A172 (cell line): ENCODE data around the gene SNX24. TPM values are rescaled to one million over a fixed set of nuclear protein-coding genes. Genes with fewer than 3 reads are reported as not detected.
"Not testable (repeated sequence)": the region's sequence is repeated elsewhere in the genome, so short reads cannot be mapped to it uniquely, and the experiment has no call there.

ENCODE experiments used
- DNase-seq: peaks from one replicate; pipeline ENCODE4 v3.0.0-alpha.2; 2015; ENCODE audit warnings: low spot score
- total RNA-seq: library from RNA; depleted of rRNA; stranded (reverse); fragments of >200 nt; shearing (Covaris generic); gene quantifications from 2 replicates; pipeline ENCODE4 v1.2.3, GENCODE V29; 2014

Gene SNX24
- total RNA-seq, 1 experiment from 2014 or later = 26.2 TPM

- no peak for DNase-seq
Measured at GRCh38 chr5:122967085-122967484, 121.7 kb downstream of the SNX24 start.

GRCh38 chr5:122967625-122968024 lies 122.2 kb downstream of the SNX24 start:
- DNase-seq = no peak

DNA sequence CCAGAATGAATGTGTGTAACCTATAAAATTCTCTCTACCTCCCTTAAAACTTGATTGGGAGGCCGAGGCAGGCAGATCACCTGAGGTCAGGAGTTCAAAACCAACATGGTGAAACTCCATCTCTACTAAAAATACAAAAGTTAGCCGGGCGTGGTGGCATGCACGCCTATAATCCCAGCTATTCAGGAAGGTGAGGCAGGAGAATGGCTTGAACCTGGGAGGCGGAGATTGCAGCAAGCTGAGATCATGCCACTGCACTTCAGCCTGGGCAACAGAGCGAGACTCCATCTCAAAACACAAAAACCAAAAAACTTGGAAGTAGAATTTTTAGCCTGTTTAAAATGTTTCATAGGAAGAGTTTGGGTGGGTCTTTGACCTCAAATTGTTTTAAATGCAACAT lies 122.6 kb downstream of the SNX24 start:
- DNase-seq = not testable (repeated sequence)

DNA sequence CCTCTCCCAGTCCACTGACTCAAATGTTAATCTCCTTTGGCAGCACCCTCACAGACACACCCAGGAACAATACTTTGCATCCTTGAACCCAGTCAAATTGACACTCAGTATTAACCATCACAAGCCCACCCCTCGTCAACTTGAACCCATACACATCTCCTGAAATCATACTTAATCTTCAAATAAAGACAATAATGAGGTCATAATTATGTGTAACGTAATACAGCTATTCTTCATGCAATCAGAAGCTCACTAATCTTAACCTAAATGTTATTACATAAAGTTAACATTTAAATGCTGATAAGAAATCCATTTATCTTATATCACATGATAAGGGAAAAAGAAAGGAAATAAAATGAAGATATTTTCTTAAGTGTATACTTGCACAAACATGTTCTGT lies 125.9 kb downstream of the SNX24 start:
- DNase-seq = no peak

- peak; percentile 41 for DNase-seq
Measured at GRCh38 chr5:122972877-122973276, 127.5 kb downstream of the SNX24 start.

- DNase-seq = not testable (repeated sequence)
Measured at GRCh38 chr5:122973759-122974158, 128.3 kb downstream of the SNX24 start.

DNA sequence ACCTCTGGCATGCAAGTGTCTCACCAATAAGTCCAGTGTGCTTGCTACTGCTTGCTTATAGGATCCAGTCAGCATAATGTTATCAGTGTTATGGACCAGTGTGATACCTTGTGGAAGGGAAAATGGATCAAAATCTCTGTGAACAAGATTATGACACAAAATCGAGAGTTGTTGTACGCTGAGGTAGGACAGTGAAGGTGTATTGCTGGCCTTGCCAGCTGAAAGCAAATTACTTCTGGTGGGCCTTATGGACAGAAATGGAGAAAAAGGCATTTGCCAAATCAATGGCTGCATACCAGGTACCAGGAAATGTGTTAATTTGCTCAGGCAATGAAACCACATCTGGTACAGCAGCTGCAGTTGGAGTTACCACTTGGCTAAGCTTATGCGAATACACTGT lies 128.8 kb downstream of the SNX24 start:
- not testable (repeated sequence) for DNase-seq

GRCh38 chr5:122977319-122977718 lies 131.9 kb downstream of the SNX24 start:
- no peak for DNase-seq

DNA sequence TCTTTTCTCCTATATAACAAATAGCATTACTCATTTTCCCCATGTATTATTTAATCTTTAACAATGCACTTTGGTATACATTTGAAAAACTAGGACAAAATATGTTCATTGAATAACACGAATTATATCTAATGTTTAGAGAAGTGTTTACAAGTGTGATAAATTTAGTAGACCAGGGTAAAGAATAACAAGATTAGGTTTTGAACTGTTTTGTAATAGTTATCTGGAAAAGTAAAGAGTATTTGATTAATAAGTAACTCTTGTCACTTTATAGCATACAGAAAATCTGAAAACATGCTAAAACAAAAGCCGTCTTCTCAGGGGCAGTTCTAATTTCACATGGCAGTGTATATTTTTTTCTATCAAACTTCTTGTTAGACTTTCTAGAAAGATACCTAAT lies 132.7 kb downstream of the SNX24 start:
- no peak for DNase-seq

- DNase-seq = no peak
Measured at GRCh38 chr5:122978644-122979297, 133.4 kb downstream of the SNX24 start.

GRCh38 chr5:122981846-122982245 lies 136.4 kb downstream of the SNX24 start:
- no peak for DNase-seq

DNA sequence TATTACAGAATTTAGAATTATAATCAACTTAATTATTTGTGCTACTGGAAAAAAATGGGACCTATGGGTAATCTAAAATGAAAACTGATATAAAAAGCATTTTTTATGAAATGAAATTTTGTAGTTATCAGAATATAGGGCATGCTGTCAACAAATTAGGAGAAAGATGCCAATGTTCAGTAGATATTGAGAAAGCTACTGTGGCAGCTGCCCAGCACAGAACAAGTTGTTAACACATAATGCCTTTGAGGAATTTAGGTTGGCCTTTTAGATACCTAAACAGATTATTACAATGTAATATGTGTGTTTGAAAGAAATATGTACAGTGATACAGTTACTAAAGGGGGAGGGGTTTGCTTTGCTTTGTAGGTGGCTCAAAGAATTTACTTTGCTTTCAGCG lies 137.0 kb downstream of the SNX24 start:
- DNase-seq = no peak

GRCh38 chr5:122984425-122984824 lies 139.0 kb downstream of the SNX24 start:
- DNase-seq = no peak

- no peak for DNase-seq
Measured at GRCh38 chr5:122985006-122985700, 139.7 kb downstream of the SNX24 start.

GRCh38 chr5:122985954-122986721 lies 140.7 kb downstream of the SNX24 start:
- no peak for DNase-seq

DNA sequence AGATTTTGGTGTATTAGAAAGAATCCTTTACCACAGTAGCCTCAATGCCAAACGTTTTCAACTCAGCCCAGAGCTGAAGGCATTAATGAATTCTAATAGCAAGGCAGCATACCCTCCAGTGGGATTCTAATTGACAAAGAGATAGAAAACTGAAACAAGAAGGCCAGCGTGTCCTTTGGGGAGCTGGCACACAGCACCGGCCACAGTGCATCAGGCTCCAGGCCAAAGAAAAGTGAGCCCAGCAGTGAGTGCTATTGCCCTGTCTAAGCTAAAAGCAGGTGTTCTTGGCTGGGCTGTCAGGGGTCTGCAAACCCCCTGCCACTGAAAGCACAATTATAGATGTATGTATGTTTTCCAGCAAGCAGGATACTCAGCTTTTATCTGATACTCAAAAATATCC lies 150.7 kb downstream of the SNX24 start:
- no peak for DNase-seq

- DNase-seq = no peak
Measured at GRCh38 chr5:122997294-122997693, 151.9 kb downstream of the SNX24 start.

- DNase-seq = peak; percentile 13
Measured at GRCh38 chr5:122999947-123000563, 154.6 kb downstream of the SNX24 start.

DNA sequence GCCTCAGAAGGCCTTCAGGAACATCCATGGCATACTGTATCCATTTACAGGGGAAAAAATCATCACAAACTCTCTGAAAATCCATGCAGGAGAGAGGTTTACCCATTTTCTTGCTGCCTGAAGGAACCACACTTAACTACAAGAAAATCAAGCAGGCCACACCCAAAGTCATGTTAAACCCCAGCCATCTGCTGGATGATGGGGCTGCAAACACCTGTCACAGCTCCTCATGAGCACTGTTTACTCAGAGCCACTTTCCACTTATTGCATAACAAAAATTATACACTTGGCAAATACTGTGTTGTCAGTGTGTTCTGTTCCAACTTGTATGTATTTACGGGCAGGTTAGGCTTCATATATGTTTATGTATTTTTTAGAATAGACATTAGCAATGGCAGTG lies 155.3 kb downstream of the SNX24 start:
- DNase-seq = no peak

DNA sequence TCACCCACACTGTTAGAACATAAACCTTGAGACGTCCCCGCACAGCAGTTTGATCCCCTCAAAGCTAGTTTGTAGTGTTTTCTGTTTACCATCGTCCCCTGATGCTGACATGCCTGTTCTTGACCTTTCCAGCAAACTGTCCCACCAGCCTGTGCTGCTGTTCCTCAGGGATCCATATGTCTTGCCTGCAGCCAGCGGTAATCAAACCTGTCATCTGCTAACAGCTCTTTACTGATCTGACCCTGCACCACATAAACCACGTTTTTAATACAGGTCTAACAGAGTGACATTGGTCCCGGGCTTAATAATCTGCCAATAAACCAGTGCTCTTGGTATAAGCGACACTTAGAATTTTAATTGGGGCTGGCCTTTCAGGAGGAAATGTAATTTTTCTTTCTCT lies 156.4 kb downstream of the SNX24 start:
- no peak for DNase-seq

DNA sequence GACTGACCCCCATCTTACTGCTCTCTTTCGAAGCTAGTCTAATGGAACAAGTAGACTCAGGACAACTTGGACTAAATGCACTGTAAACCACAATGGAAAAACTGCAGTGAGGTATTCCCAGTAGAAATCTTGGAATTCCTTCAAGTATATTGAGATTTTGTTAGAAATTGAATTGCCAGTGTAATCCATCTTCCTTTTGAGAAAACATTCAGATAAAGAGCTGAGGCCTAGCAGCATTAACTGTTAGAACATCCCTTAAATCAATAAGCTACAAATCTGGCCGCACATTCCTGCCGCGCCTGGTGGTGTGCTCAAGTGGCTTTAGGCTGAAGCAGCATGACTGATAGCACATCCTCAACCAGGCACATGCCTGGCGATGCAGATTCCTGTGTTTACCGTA lies 161.8 kb downstream of the SNX24 start:
- no peak for DNase-seq

DNA sequence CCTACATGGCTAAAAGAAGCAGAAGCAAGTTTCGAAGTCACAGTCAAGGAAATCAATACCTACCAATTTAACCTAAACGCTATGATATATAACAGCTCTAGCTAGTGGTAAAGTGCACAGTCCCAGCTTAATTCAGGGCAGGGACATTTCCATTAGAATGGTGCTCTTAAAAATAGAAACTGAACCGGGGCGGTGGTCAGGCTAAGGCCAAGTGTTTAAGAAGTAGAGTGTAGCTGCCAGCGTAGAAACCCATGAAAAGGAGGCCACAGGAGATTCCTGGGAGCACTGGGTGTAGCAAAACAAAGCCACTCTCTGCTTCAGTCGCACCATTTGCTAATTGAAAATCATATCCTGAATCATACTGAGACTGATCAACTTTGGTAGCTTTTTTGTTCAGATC lies 162.3 kb downstream of the SNX24 start:
- no peak for DNase-seq
